ENCODE data around the gene DCST2.

Gene DCST2

DNA sequence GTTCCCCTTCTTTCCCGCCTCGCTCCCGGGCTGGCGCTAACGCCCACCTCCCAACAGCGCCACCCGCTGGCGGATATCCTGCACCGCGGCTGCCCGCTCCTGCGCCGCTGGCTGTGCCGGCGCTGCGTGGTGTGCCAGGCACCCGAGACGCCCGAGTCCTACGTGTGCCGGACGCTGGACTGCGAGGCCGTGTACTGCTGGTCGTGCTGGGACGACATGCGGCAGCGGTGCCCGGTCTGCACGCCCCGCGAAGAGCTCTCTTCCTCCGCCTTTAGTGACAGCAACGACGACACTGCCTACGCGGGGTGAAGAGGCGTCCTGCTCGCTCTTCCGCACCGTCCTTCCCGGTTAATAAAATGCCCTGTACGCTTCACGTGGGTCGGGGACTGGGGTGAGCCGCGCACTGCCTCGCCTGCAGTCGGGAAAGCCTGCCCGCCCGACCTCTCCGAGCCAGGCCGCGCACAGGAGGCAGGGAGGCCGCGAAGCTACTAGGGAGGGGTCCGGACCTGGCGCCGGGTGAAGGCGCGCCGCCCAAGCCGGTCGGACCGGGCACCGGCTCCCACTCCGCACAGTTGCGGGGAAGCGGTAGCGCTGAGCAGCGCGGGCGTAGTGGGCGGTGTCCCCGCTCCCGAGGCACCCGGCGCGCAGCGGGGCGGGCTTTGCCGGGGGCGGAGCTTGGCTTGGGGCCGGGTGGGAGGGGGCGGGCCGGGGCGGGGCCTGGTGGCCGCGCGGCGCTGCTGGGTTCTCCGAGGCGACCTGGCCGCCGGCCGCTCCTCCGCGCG lies 17.2 kb upstream of the DCST2 start, which contains the start of gene ADAM15:
TSS of gene ADAM15 (plus strand) at position 757 of the 782 bp plus-strand sequence. CDS start 71 bp downstream, outside the sequence.
- DNase-seq (ENCODE audit: low read depth in 2 of 3, low spot score in 2 of 3) = peak in 2 of 3 experiments; percentile 65 to 69

DNA sequence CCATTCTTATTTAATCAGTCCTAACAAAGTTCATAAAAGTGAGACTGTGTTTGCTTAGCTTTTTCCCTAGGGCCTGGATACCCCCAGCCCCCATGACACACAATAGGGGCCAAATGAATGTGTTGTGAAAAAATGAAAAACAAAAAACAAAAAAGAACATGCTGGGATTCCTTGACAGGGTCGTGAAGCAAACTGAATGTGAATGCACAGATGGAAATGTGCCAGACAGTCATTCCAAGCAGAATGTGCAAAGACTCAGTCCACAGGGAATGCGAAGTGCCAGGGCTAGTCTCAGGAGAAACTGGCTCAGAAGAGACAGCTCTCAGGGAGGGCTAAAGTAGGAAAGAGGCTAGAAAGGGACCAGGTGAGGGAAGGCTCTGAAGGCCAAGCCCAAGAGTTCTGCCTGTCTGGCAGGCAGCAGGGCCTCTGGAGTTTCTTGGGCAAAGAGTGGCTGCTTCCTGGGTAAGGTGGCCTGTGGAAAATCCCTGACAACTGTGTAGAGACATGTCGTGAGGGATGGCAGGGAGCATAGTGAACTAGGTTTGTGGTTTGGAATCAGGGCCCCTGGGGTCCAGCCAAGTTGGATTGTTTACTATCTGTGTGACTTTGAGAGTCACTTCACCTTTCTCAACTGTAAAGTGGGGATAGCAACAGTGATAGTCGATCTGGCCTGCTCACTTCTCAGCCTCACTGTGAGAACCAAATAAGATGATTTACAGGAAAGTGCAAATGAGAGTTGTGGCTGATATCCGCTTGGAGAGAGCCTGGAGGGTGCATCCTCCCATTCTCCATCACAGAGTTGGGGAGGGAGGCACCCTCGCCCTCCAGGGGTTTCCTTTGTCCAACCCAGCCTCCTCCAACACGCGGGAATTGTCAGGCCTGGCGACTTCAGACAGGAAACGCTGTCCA lies 16.3 kb upstream of the DCST2 start:
- DNase-seq (ENCODE audit: low read depth in 2 of 3, low spot score in 2 of 3) = no peak

DNA sequence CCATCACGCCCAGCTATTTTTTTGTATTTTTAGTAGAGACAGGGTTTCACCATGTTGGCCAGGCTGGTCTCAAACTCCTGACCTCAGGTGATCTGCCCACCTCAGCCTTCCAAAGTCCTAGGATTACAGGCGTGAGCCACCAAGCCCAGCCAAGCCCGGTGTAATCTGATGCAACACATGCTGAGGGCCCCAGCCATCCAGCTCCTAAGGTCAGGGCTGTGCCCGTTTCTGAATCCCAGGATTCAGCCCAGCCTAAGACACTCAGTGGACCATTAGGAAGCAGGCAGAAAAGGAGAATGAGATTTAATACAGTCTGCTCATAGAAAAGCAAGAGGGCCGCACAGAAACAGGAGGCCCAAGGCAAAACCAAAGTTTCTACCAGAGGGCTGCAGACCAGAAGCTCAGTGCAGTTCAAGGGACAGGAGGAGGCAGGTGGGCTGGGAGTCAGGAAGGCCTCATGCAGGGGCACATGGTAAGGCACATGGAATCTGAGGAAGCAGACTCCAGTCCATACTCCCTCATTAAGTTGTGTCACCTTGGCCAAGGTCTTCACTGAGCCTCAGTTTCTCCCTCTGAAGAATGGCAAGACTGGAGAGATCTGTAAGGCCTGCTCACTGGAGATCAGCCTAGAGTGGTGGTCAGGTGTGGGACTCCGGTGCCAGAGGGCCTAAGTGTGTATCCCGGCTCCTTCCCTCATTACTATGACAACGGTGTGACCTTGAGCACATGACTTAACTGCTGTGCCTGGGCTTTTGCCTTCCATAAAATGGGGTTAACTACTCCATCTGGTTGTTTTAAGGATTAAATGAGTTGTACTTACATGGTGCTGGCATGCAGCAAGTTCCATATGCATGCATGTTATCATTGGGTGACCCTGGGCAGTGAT lies 15.1 kb upstream of the DCST2 start:
- DNase-seq (ENCODE audit: low read depth in 2 of 3, low spot score in 2 of 3) = no peak

DNA sequence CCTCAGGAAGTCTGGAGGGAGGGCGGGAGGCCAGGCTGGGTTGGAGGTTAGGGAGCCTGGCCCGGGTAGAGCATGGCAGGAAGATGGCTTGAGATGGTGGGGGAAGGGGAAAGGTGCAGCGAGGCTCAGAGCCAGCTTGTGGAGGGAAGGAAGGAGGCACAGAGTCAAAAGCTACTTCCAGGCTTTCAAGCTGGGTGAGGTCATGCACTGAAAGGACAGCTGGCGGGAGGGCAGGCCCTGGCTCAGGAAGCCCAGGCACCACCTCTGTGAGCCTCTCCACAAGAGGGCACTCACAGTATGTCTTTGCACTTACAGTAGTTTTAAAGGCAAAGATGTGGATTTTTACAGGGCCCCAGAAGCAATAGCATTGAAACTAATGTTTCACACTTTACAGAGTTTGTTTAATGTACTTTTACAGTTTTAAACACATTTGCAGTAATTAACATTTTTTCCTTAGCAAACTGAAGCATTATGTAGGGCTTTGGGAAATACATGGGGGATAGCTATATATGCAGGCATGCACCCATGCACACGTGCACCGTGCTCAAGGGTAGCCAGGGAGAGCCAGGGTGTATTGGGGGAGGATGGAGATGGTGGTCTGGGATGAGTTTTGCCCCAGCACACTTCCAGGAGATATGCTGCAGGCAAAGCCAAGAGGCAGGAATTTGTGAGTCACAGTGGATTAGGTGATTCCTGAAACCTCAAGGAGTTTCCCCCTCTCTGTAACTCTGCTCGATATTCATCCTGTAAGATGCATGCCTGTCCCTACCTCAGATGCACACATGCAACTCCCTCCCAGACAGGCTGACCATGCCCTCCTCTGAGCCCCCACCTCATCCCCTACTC lies 11.5 kb upstream of the DCST2 start:
- no peak for DNase-seq (ENCODE audit: low read depth in 2 of 3, low spot score in 2 of 3)

DNA sequence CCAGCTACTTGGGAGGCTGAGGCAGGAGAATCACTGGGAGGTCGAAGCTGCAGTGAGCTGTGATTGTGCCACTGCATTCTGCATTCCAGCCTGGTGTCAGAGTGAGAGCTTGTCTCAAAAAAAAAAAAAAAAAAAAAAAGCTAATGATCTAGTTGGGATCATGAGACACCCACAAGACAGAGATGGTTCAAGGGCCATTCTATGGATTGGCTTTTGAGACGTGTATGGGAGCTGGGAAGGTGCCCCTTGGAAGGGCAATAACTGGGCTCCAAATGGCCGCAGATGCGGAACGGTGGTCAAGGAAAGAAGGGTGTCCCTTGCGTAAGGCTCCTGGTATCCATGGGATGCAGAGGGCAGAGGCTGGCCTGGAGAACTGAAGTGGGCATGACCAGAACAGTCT lies 10.8 kb upstream of the DCST2 start:
- no peak for DNase-seq (ENCODE audit: low read depth in 2 of 3, low spot score in 2 of 3)

DNA sequence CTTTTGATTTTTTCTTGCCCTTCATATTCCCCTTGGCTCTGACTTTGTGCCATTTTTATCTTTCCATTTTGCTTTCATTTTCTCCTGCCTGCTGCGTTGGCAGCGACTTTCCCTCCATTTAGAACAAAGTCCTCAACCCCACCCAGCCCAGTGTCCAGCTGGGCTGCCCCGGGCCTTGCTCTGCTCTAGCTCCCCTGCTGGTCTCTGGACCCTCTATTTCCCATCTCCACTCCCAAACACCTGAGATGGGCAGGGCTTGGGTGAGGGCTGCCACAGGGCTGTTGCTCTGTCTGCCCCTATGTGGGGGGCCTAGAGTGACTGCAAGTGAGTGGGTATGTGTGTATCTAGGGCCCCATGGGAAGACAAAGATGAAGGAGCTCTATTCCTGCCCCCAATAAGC lies 10.2 kb upstream of the DCST2 start:
- no peak for DNase-seq (ENCODE audit: low read depth in 2 of 3, low spot score in 2 of 3)

DNA sequence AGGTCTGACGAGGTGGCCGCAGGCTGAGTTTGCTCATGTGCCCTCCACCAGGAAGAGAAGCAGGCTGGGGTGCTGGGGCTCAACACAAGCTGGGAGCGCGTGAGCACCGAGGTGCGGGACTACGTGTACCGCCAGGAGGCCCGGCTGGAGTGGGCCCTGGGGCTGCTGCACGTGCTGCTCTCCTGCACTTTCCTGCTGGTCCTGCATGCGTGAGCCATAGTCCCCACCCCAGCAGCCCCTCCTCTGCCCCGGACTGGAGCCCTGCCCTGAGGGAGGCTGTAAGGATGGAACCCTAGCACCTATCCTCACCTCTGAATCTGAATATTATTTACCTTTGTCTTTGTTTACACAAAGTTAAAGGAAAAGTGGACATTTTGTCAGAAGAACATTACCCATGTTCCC lies 9.7 kb upstream of the DCST2 start:
- DNase-seq (ENCODE audit: low read depth in 2 of 3, low spot score in 2 of 3) = no peak

DNA sequence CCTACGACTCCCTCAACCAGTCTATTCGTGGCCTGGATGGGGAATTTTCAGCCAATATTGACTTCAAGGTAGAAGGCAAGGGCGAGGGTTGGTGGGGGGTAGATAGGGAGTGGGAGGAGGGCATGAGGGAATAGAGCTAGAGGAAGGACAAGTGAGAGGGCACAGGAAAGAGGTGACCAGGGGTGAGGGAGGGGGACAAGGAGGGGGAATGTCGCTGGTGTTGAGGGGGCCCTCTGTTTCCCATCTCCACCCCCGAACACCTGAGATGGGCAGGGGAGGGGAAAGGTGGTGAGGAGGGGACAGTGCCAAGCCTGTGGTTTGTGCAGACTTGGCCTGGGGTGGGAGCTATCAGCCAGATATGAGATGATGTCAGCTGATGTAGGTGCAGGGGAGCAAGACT lies 9.2 kb upstream of the DCST2 start:
- DNase-seq (ENCODE audit: low read depth in 2 of 3, low spot score in 2 of 3) = no peak

DNA sequence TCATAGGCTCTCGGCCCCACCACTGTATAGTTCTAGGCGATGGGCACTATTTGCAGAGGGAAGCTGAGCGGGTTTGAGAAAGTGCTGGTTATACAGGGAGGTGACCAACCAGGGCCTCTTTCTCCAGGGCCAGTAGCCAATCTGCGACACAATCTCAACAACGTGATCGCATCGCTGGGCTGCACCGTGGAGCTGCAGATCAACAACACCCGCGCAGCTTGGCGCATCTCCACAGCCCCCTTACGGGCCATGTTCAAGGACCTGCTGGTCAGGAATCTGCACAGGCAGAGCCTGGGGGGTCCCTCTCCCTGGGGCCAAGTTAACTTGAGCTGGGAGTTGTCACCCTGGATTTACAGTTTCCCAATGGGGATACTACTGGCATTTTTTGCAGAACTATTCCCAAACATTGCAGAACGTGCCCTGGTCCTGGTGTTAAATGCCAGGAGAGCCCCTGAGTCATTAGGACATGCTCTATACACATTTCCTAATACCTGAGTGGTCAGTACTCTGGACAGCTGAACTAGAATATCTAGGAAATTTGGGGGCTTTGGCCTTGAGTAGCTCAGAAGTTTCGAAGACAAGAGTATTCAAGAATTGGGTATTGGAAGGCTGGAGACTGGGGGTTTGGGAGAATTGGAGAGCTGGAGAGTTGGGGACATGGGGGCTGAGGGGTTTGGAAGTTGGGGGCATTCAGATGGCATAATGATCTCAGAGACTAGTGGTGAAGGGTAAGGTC lies 6.9 kb upstream of the DCST2 start:
- DNase-seq (ENCODE audit: low read depth in 2 of 3, low spot score in 2 of 3) = no peak

DNA sequence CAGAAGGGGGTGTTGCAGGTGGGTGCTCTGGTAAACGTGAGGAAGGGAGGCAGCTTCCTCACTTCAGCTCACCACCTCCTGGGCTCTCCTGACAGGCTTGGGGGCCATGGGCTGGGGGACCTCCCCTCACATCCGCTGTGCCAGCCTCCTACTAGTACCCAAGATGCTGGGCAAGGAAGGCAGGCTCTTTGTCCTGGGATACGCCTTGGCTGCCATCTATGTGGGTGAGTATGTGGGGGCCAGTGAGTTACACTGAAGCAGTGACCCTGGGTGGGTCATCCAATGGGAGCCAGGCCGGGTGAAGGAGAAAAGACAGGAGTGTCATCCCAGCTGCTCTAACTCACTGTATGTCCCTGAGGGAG lies 5.7 kb upstream of the DCST2 start:
- DNase-seq (ENCODE audit: low read depth in 2 of 3, low spot score in 2 of 3) = no peak

DNA sequence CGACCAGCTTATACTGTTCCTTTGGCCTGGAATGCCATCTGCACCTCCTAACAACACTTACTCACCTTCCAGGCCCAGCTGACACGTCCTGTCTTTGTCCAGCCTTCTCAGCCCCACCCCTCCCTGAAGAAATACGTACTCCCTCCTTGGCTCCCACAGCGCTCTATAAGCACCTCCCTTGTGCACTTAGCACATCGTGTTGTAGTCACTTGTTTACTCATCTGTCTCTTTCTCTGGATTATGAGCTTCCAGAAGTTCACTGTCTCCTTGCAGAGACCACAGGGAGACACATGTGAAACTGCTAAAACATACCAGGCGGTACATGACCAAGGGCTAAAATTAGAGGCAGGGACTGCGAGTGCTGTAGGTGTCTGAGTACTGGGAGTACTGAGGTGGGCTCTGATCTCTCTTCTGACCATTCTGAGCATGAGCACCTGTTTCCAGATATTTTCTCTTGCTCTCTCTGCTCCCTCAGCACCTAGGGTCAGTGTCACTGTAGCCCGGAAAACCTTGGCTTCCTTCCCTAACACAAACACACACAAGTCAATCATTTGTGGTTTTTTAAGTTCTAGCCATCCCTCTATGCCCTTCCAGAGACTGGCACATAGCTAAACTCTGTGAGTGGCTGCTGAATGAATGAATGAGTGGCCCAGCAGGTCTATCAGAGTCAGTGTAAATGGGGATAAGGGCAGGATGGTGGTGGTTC lies 5.2 kb upstream of the DCST2 start:
- DNase-seq (ENCODE audit: low read depth in 2 of 3, low spot score in 2 of 3) = no peak

DNA sequence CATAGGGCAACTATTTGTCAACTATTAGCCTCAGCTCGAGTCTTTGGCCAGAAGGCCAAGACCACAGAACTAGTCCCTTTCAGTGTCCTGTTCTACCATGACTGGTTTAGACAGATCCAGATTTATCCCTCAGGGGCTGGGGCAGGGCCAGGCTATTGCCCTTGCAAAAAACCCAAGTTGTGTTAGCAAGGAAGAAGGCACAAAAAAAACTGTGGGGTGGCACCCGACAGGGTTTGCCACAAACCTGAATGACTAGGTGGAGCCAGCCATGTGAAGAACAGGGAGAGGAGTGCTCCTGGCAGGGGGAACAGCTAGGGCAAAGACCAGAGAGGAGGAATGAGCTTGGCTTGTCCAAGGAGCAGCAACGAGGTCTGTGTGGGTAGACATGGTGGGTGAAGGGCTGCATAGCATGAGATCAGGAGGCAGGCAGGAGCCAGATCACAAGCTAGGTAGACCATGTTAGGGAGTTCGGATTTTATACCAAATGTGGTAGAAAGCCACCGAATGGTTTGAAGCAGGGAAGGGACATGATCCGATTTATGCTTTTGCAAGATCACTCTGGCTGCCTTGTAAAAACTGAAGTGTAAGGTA lies 4.4 kb upstream of the DCST2 start:
- no peak for DNase-seq (ENCODE audit: low read depth in 2 of 3, low spot score in 2 of 3)

DNA sequence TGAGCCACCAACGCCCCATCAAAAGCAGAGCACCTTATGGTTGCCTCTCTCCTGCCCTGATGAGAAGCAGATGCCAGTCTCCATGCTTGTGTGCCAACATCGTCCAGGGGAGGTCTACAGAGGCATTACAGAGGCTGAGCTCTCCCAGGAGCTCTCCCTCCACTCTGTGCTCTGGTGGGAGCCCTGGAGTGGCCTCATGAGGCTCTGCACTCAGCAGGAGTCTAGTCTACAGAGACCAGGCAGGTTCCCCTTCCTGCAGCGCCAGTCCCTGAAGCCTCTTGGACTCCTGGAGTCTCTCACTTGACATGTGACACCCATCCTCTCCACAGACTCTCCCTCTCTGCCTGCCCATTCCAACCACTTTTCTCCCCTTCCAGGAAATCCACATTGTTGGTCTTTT lies 3.5 kb upstream of the DCST2 start:
- no peak for DNase-seq (ENCODE audit: low read depth in 2 of 3, low spot score in 2 of 3)

DNA sequence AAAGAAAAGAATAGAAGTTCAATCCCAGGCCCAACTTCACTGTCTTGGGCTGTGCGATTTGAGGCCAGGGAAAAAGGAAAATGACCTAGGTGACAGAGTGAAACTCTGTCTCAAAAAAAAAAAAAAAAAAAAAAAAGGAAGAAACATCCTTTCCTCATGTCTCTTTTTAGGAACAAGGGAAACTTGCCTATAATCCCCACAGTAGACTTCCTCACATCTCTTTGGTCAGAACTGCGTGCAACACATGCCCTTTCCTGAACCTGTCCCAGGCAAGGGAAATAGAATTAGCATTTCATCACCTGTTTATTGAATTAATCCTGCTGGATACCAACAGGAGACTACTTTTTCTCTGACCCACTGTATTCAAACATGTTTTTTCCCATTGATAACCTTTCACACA lies 2.4 kb upstream of the DCST2 start:
- DNase-seq (ENCODE audit: low read depth in 2 of 3, low spot score in 2 of 3) = no peak

DNA sequence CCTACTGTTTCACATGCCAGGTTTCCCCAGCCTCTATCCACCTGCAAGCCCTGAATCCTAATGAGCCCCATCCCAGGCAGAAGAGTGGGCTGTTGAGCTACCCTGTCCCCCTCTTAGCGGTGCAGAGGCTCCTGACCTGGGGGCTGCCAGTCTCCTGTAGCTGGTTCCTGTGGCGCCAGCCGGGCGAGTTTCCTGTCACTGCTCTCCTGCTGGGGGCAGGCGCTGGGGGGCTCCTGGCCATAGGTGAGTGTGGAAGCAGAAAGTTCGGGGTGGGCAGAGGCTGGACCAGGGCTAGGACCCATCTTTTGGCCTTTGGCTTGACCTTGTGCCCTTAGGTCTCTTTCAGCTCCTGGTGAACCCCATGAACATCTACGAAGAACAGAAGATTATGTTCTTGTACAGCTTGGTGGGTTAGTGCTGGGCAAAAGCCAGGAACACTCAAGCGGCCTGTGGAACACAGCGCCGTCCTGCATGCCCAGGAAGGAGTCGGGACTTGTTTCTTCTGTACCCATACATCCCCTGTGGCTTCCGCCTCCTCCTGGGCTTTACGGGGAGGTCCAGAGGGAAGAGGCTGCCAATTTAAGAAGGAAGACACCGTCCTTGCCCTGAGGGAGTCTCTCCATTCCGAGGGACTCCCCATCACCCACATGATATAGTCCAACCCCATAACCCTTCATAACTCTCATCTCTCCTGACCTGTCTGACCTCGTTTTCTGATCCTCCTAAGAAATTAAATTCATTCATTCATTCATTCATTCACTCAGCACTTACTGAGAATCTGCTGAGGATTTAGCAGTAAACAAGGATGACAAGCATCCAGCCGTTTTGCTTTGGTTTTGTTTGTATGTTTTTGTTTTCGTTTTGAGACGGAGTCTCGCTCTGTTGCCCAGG lies 982 bp upstream of the DCST2 start:
- DNase-seq (ENCODE audit: low read depth in 2 of 3, low spot score in 2 of 3) = no peak

DNA sequence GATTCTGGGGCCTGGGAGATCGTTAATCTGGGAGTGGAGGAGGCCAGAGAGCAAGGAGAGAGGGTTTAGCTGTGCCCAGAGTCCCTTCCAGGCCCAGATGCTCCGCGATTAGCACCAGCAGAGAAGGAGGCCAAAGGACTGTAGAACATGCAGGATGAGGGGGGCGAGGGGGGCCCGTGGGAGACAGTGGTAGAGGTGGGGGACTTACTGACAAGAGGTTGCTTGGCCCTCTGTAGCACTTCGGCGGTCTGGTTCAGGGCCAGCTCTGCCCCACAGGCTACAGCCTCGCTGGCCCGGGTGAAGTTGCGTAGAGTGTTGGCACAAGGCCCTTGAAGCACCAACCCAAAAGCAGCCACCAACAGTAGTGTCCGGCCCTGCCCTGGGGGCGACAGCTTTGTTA lies 695 bp downstream of the DCST2 start:
- no peak for DNase-seq (ENCODE audit: low read depth in 2 of 3, low spot score in 2 of 3)

DNA sequence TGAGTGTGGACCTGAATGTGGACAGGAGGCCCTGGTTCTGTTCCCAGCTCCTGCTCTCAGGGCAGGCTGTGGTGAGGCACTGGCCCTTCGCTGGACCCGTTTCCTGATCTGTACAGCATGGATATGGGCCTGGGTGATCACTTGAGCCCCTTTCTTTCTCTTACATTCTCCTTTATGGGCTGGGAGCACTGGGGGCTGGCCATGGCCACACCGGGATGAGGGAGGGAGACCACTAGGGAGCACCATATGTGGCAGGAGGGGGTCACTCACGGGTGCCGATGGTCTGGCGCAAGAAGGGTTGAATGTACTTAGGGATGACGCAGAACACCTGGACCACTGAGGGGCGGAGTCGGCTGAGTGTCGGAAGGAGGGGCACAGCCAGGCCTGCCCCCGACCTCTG lies 2.7 kb downstream of the DCST2 start:
- no peak for DNase-seq (ENCODE audit: low read depth in 2 of 3, low spot score in 2 of 3)
